Endometrial microvascular endothelial cells (primary cell): ENCODE data around the gene DKK1. TPM values are rescaled to one million over a fixed set of nuclear protein-coding genes. Genes with fewer than 3 reads are reported as not detected.
"Not testable (repeated sequence)": the region's sequence is repeated elsewhere in the genome, so short reads cannot be mapped to it uniquely, and the experiment has no call there.

Experiments used
- in situ Hi-C: cut with HindIII; loops from 2 replicates; pipeline ENCODE4 v1.10.0; 2017; ENCODE audit warnings: low sequenced_read_pairs, low pct_unique_long_range_greater_than_20kb; ENCODE audit errors: inconsistent ontology term
- total RNA-seq: library from RNA; depleted of rRNA; stranded (reverse); fragments of >200 nt; gene quantifications from one replicate; pipeline ENCODE4 v1.2.3, GENCODE V29; 2015; ENCODE audit errors: inconsistent ontology term

The DKK1 gene
- total RNA-seq, 1 donor from 2014 or later, result 238 TPM

GRCh38 chr10:52351914-52352330 lies 37.8 kb downstream of the DKK1 start:
- in situ Hi-C loops, result no loop called here

GRCh38 chr10:52353205-52353604 lies 39.1 kb downstream of the DKK1 start:
- in situ Hi-C loops, result no loop called here

- in situ Hi-C loops, result no loop called here
Observed at GRCh38 chr10:52353960-52354394, 39.9 kb downstream of the DKK1 start.

GRCh38 chr10:52357971-52358370 lies 43.9 kb downstream of the DKK1 start:
- in situ Hi-C loops, result no loop called here

- in situ Hi-C loops, result no loop called here
Observed at GRCh38 chr10:52359441-52359840, 45.4 kb downstream of the DKK1 start.

GRCh38 chr10:52365547-52366432 lies 51.7 kb downstream of the DKK1 start:
- in situ Hi-C loops, result not testable (repeated sequence)
